ENCODE data around the gene ZFAND2A.

GRCh38 chr7:1160670-1161021 lies 650 bp upstream of the ZFAND2A start:
- no peak for TF ChIP-seq POLR2A (IDR thresholded peaks at IDR 0.05)
- TF ChIP-seq, protein P1, sequence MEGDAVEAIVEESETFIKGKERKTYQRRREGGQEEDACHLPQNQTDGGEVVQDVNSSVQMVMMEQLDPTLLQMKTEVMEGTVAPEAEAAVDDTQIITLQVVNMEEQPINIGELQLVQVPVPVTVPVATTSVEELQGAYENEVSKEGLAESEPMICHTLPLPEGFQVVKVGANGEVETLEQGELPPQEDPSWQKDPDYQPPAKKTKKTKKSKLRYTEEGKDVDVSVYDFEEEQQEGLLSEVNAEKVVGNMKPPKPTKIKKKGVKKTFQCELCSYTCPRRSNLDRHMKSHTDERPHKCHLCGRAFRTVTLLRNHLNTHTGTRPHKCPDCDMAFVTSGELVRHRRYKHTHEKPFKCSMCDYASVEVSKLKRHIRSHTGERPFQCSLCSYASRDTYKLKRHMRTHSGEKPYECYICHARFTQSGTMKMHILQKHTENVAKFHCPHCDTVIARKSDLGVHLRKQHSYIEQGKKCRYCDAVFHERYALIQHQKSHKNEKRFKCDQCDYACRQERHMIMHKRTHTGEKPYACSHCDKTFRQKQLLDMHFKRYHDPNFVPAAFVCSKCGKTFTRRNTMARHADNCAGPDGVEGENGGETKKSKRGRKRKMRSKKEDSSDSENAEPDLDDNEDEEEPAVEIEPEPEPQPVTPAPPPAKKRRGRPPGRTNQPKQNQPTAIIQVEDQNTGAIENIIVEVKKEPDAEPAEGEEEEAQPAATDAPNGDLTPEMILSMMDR (IDR thresholded peaks at IDR 0.05) = no peak

Measured in heart left ventricle (tissue), 13 donors.